Activated naive CD8-positive, alpha-beta T cell treated with anti-CD3 and anti-CD28 coated beads, Interleukin-2, amount 50 U/mL, for 16 hours (primary cell): ENCODE measurements around the gene C1GALT1.
"Not testable (repeated sequence)": the region's sequence is repeated elsewhere in the genome, so short reads cannot be mapped to it uniquely, and the experiment has no call there.

Experiments
- DNase-seq: peaks from one replicate; pipeline ENCODE4 v3.0.0-alpha.2; 2020; ENCODE audit warnings: low read depth, low spot score

The C1GALT1 gene

GRCh38 chr7:7169296-7169695, 13.0 kb upstream of the C1GALT1 start:
- DNase-seq: no peak

DNA sequence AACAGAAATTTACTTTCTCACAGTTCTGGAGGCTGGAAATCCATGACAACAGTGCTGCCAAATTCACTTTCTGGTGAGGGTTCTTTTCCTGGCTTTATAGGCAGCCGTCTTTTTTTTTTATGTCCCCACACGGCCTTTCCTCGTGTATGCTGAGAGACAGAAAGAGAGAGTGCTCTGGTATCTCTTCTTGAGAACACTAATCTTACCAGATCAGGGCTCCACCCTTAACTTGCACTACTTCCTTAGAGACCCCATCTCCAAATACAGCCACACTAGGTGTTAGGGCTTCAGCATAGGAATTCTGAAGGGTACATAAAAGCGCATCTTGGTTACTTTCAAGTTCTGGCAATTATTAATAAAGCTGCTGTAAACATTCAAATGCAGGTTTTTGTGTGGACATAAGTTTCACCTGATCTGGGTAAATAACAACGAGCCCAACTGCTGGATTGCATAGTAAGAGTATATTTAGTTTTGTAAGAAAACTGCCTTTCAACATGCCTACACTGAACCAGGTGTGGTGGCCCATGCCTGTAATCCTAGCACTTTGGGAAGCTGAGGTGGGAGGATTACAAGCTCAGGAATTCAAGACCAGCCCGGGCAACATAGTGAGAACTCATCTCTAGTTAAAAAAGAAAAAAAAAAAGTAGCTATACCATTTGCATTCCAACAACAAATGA, 8.2 kb upstream of the C1GALT1 start:
- no peak for DNase-seq

GRCh38 chr7:7175075-7175695, 7.2 kb upstream of the C1GALT1 start:
- DNase-seq: no peak

DNA sequence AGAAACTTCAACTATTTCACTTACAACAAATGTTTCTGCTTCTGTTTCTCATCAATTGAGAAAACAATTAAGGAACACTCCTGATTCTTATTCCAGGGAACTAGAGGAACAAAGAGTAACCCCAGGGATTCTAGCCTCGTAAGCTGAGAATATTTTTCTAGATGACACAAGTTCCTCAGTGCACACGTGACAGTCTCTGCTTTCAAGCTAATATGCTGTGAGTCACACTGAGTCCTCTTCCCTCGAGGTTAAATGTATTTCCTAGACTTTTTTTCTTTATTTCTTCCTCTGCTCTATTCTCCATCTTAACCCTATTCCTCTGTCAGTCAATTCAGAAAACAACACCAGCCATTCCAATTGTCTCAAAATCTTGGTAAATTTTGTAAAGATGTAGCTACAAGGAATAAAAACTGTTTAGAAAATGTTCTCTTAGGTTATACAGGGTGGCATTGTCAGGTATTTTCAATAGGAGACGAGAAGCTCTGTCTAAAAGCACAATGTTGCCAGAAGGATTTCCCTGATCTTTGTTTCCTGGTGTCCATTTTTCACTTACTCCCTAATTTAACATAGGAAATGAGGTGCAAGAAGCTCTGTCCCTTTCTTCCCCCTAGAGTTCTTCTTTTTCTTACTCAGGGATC, 5.8 kb upstream of the C1GALT1 start:
- DNase-seq: no peak

DNA sequence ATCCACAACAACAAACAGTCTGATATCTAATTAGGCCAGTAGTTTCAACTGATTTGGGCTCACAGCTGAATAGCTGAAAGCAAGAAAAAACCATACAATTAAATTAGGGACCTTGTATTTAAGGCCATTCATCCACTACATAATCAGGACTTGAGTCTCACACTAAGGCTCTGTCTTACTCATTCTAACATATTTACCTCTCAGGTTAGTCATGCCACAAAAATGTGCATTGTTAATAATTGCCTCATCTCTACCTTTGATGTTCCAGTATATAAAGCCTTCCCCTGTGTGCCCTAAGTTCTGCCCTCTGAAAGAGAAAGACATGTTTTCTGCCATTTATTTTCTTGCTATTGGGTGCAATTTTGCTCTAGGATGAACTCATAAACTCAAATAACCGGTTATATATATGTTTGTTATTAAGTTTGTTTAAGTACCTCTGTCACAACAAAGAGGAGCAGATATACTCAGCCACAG, 5.3 kb upstream of the C1GALT1 start:
- no peak for DNase-seq

DNA sequence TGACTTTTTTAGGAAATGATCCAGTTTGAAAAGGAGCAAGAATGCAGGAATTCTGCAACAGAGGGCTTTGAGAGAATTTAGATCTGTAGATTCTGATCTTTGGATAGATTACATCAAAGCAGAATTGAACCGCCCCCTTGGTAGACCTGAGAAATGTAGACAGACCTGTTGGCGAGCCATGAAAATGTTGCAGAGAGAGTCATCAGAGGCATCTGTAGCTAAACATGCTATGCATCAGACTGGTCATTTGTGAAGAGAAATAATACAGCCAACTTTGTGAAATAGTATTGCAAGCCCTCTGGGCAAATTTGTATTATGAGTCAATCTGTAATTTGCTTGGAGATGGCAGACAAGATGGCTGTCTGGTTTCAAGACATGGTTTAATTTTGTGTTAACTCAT, 4.3 kb upstream of the C1GALT1 start:
- DNase-seq: no peak

- no peak for DNase-seq
These were observed 3.4 kb upstream of the C1GALT1 start for GRCh38 chr7:7178906-7179305.

- DNase-seq: no peak
These were observed 1.5 kb upstream of the C1GALT1 start for GRCh38 chr7:7180725-7181449.

DNA sequence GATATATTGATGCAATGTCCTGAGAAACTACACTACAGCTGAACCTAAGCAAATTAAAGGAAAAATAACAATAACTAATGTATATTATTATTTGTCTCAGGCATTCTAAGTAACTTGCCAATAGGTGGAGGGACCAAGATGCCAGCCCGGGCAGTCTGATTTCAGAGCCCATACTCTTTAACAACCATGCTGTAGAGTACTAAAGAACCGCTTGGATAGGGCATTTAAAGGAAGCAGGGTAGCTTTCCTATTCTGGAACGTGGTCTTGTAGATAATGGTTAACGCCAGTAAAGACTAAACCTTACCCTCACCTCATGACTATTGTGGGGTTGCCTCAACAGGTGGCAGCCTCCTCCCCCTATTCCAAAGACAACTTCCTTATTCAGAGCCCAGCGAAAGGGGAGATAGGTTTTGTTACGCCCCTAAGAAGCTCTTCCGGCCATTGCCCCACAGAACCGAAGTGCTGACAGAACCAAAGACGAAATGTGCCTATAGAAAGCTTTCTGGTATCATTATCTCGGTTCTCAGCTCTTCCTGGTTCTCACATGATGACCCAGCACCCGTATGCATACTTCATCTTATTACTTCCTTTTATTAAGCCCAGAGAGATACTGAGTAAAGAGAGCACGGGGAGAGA, 707 bp upstream of the C1GALT1 start:
- peak; percentile 1 for DNase-seq

DNA sequence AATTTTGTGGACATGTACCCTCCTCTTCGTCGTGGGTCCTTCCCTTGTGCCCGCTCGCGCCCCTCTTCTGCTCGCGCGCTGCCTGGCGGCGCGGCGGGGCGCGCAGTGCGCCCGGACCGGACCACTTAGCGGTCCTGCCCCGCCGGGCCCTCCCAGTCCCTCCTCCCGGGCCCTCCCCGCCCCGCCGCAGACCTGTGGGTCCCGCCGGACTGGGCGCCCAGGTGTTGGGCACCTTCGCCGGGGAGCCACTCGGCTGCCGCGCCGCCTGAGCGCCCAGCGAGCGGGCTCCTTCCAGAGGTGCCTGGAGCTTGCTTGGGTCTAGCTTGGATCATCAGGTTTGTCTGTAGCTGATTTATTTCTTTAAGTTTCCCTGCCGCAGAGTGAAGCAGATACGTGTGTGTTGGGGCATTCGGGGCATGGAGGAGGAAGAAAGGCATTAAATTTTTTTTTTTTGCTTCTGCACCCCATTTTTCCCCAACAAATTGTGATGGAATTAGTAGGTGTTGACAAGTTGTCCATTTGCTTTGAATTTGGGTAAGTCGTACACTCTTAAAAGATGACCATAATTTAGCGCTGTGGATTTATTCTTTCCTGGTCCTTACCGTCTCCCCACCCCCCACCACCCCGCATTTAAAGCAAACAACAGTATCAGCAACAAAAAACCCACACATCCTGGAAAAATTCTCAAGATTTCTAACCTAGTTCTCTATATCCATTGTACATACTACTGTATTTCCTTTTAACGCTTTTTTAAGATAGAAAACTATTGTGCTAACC, 905 bp downstream of the C1GALT1 start:
- no peak for DNase-seq

DNA sequence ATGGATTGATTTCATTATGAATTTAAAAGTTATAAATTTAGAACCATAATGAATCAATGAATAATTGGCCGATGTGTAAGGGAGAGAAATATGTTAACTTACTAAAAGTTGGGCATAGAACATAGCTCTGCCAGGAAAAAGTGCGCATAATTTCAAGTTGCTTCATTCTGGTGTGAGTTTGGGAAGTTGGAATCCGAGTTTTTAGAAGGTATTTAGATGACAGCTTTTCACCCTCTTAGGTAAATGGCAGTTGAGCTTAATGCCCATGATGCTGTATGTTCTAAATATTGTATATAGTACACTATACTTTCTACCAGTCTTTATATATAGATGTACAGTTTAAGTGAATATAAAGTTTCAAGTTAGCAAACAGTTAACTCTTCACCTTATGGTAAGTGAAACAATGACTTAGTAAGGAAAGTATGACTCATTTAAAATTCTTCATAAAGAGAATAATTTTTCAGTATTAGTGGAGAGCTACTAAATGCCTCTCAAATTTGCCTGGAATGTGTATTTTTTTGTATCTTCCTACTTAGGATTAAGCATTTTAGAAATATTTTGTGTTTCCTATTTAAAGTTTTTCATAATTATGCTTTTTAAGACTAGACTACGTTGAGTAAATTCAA, 1.6 kb downstream of the C1GALT1 start:
- DNase-seq: no peak

DNA sequence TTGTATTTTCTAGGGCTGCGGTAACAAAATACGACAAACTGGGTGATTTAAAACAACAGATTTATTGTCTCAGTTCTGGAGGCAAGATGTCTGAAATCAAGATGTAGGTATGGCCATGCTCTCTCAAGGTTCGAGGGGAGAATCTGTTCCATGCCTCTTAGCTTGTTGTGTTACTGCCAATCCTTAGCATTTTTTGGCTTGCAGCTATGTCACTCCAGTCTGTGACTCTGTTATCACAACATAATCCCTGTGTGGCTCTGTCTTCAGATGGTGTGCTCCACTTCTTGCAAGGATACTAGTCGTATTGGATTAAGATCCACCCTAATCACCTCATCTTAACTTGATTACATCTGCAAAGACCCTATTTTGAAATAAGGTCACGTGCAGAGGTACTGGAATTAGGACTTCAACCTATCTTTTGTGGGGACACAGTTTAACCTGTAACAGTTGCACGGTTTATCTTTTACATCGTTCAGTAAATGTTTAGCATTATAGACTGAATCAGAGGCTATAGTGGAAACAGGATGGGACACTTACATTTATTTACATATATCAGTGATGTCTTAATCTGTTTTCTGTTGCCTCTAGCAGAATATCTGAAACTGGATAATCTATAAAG, 3.1 kb downstream of the C1GALT1 start:
- no peak for DNase-seq

DNA sequence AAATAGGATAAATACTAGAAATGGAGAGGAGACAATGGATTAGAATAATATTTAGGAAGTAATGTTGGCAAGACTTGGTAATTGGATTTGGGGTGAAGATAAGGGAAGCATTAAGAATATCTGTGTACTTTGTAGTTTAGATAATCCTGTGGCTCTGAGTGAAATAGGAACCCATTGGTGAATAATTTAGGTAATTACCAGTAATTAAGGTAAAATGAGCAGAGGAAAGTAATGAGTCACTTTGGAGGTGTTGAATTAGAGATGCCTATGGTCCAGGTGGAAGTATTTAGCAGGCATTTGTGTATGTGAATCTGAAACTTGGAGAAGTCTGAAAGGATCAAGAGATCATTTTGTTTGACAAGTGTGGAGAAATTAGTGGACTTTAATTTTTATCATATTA, 5.7 kb downstream of the C1GALT1 start:
- no peak for DNase-seq

GRCh38 chr7:7188742-7189141, 6.4 kb downstream of the C1GALT1 start:
- no peak for DNase-seq

DNA sequence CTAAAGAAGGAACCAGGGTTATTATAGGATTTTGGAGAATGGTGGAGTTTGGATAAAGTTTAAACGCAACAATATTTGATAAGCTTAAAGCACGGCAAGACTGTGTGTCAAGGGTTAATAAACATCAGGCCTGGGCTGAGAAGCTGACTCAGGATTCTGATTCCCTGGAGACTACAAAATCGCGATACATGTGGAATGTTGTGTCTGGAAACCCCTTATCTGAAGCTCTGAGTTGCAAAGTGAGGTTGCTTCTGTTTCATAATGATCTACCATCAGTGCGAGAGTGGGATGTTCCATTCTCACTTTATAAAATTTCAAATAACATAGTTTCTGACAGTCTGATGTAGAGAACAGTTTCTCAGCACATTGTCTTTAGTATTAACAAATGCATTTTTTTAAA, 7.8 kb downstream of the C1GALT1 start:
- DNase-seq: no peak

- no peak for DNase-seq
These were observed 8.8 kb downstream of the C1GALT1 start for GRCh38 chr7:7191137-7191536.

DNA sequence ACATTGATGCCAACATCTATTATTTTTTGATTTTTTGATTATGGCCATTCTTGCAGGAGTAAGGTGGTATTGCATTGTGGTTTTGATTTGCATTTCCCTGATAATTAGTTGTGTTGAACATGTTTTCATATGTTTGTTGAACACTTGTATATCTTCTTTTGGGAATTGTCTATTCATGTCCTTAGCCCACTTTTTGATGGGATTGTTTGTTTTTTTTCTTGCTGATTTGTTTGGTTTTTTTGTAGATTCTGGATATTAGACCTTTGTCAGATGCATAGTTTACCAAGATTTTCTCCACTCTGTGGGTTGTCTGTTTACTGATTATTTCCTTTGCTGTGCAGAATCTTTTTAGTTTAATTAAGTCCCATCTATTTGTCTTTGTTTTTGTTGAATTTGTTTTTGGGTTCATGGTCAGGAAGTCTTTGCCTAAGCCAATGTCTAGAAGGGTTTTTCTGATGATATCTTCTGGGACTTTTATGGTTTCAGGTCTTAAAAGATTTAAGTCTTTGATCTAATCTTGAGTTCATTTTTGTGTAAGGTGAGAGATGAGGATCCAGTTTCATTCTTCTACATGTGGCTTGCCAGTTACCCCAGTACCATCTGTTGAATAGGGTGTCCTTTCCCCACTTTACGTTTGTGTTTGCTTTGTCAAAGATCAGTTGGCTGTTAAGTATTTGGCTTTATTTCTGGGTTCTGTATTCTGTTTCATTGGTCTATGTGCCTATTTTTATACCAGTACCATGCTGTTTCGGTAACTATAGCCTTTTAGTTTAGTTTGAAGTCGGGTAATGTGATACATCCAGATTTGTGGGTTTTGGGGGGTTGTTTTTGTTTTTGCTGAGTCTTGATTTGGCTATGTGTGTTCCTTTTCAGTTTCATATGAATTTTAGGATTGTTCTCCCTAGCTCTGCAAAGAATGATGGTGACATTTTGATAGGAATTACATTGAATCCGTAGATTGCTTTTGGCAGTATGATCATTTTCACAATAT, 10.7 kb downstream of the C1GALT1 start:
- not testable (repeated sequence) for DNase-seq

DNA sequence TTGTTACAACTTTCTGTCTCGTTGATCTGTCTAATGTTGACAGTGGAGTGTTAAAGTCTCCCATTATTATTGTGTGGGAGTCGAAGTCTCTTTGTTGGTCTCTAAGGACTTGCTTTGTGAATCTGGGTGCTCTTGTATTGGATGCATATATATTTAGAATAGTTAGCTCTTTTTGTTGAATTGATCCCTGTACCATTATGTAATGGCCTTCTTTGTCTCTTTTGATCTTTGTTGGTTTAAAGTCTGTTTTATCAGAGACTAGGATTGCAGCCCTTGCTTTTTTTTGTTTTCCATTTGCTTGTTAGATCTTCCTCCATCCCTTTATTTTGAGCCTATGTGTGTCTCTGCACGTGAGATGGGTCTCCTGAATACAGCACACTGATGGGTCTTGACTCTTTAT, 17.2 kb downstream of the C1GALT1 start:
- DNase-seq: not testable (repeated sequence)

DNA sequence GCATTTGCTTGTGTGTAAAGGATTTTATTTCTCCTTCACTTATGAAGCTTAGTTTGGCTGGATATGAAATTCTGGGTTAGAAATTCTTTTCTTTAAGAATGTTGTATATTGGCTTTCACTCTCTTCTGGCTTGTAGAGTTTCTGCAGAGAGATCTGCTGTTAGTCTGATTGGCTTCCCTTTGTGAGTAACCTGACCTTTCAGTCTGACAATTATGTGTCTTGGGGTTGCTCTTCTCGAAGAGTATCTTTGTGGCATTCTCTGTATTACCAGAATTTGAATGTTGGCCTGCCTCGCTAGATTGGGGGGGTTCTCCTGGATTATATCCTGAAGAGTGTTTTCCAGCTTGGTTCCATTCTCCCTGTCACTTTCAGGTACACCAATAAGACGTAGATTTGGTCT, 17.9 kb downstream of the C1GALT1 start:
- DNase-seq: not testable (repeated sequence)
